SK-N-SH (cell line): Measurements from ENCODE around the gene MAP3K2. TPM values are rescaled to one million over a fixed set of nuclear protein-coding genes. Genes with fewer than 3 reads are reported as not detected.

Source experiments
- CTCF ChIA-PET: fragments of 300-600, 350-600 bp; formaldehyde crosslinking; extraction: SDS; loops from one replicate; lab custom pipeline; 2021; lab: Yijun Ruan, JAX
- POLR2A ChIA-PET: fragments of 350-600 bp; sonication (Branson Sonifier 250); formaldehyde crosslinking; extraction: SDS; loops from one replicate; lab custom pipeline; 2020; ENCODE audit warnings: antibody characterized with exemption, inconsistent platforms; lab: Yijun Ruan, JAX
- DNase-seq: peaks from one replicate; pipeline ENCODE4 v3.0.0; 2012
- H2AFZ ChIP-seq: fragments of 200-600 bp; sonication (generic); 2 replicates; pipeline ENCODE4 v1.8.1; 2016; ENCODE audit warnings: antibody characterized with exemption, mild to moderate bottlenecking, low read depth
- H3F3A ChIP-seq: fragments of 200-600 bp; sonication (generic); replicated peaks from 2 replicates; pipeline ENCODE3; 2016; ENCODE audit warnings: antibody characterized with exemption, mild to moderate bottlenecking; ENCODE audit not compliant: insufficient read depth
- H3K27ac ChIP-seq, 2 experiments: fragments of 200-500 bp in 1 of 2; fragments of 200-600 bp in 1 of 2; sonication (Bioruptor generic) in 1 of 2; sonication (generic), shearing (Covaris generic) in 1 of 2; 2 replicates each; pipeline versions ENCODE4 v1.5.1 to v1.6.1; 2014 to 2016; ENCODE audit warnings: low read depth in 2 of 2, inconsistent platforms in 1 of 2, low read length in 1 of 2, mild to moderate bottlenecking in 1 of 2, mixed read lengths in 1 of 2
- H3K27me3 ChIP-seq: fragments of 200-600 bp; sonication (generic), shearing (Covaris generic); 2 replicates; pipeline ENCODE4 v1.6.1; 2016; ENCODE audit warnings: mixed run types; ENCODE audit not compliant: insufficient read depth
- H3K36me3 ChIP-seq, 2 experiments: fragments of 200-500 bp in 1 of 2; fragments of 200-600 bp in 1 of 2; sonication (Bioruptor generic) in 1 of 2; sonication (generic) in 1 of 2; replicated peaks in 1 of 2; 2 replicates each; pipeline versions ENCODE3 to v1.5.1; 2014 to 2016; ENCODE audit warnings: low read length in 1 of 2, mild to moderate bottlenecking in 1 of 2; ENCODE audit not compliant: insufficient read depth in 2 of 2, control insufficient read depth in 1 of 2
- H3K4me1 ChIP-seq, 2 experiments: fragments of 200-500 bp in 1 of 2; fragments of 200-600 bp in 1 of 2; sonication (Bioruptor generic) in 1 of 2; sonication (generic), shearing (Covaris generic) in 1 of 2; 2 replicates each; pipeline versions ENCODE4 v1.5.1 to v1.6.1; 2014 to 2016; ENCODE audit warnings: low read depth in 1 of 2, low read length in 1 of 2, mixed run types in 1 of 2; ENCODE audit not compliant: insufficient read depth in 2 of 2, control insufficient read depth in 1 of 2
- H3K4me2 ChIP-seq: fragments of 200-600 bp; sonication (generic), shearing (Covaris generic); 2 replicates; pipeline ENCODE4 v1.6.1; 2017; ENCODE audit warnings: mixed run types
- H3K4me3 ChIP-seq, 2 experiments: fragments of 200-500 bp in 1 of 2; fragments of 200-600 bp in 1 of 2; sonication (Bioruptor generic) in 1 of 2; sonication (generic), shearing (Covaris generic) in 1 of 2; 2 replicates each; pipeline versions ENCODE4 v1.5.1 to v1.8.1; 2014 to 2016; ENCODE audit warnings: low read depth in 2 of 2, inconsistent platforms in 1 of 2, low read length in 1 of 2, mild to moderate bottlenecking in 1 of 2, mixed read lengths in 1 of 2, moderate library complexity in 1 of 2
- H3K79me2 ChIP-seq: fragments of 200-600 bp; sonication (generic); 2 replicates; pipeline ENCODE4 v1.8.1; 2017; ENCODE audit warnings: mild to moderate bottlenecking; ENCODE audit not compliant: insufficient read depth
- H3K9ac ChIP-seq: fragments of 200-600 bp; sonication (generic); 2 replicates; pipeline ENCODE4 v1.6.1; 2017; ENCODE audit warnings: mixed run types
- H3K9me2 ChIP-seq: fragments of 200-600 bp; sonication (generic); 2 replicates; pipeline ENCODE4 v1.6.1; 2017; ENCODE audit warnings: mixed run types
- H3K9me3 ChIP-seq: fragments of 200-600 bp; sonication (generic); 2 replicates; pipeline ENCODE4 v1.6.1; 2017; ENCODE audit warnings: mixed run types, mild to moderate bottlenecking, moderate library complexity
- H4K20me1 ChIP-seq: fragments of 200-600 bp; sonication (generic); 2 replicates; pipeline ENCODE4 v1.6.1; 2017; ENCODE audit warnings: mild to moderate bottlenecking, mixed run types; ENCODE audit not compliant: insufficient read depth
- CHD2 ChIP-seq: fragments of 150-350 bp; IDR thresholded peaks from 2 replicates; pipeline ENCODE4 v1.6.1; 2018; ENCODE audit warnings: low read length; ENCODE audit not compliant: partially characterized antibody
- ELF1 ChIP-seq: IDR thresholded peaks from 2 replicates; pipeline ENCODE4 v1.4.0; 2012
- EP300 ChIP-seq, 2 experiments: IDR thresholded peaks; 2 replicates each; pipeline versions ENCODE4 v1.4.0 to v1.6.1; 2012; ENCODE audit warnings: borderline replicate concordance in 1 of 2, low read depth in 1 of 2, low read length in 1 of 2
- EZH2phosphoT487 ChIP-seq: fragments of 200-600 bp; sonication (generic); IDR thresholded peaks from 2 replicates; pipeline ENCODE4 v1.6.1; 2017; ENCODE audit warnings: low read depth, mixed run types, mild to moderate bottlenecking, antibody characterized with exemption, moderate library complexity, borderline replicate concordance
- FOSL2 ChIP-seq: IDR thresholded peaks from 2 replicates; pipeline ENCODE4 v1.4.0; 2012; ENCODE audit warnings: low read depth, mild to moderate bottlenecking, moderate library complexity, borderline replicate concordance
- FOXM1 ChIP-seq: IDR thresholded peaks from 2 replicates; pipeline ENCODE4 v1.4.0; 2012; ENCODE audit warnings: low read depth, mild to moderate bottlenecking
- JUND ChIP-seq: IDR thresholded peaks from 2 replicates; pipeline ENCODE4 v1.4.0; 2012
- MXI1 ChIP-seq: IDR thresholded peaks from 2 replicates; pipeline ENCODE4 v1.6.1; 2012; ENCODE audit warnings: mild to moderate bottlenecking, low read depth, low read length, improper control_type of control experiment
- NFIC ChIP-seq: IDR thresholded peaks from 2 replicates; pipeline ENCODE4 v1.4.0; 2012; ENCODE audit warnings: borderline replicate concordance
- RAD21 ChIP-seq: IDR thresholded peaks from 2 replicates; pipeline ENCODE4 v1.6.1; 2012; ENCODE audit warnings: mild to moderate bottlenecking, low read length
- RCOR1 ChIP-seq: fragments of 150-350 bp; IDR thresholded peaks from 2 replicates; pipeline ENCODE4 v1.6.1; 2017; ENCODE audit warnings: antibody characterized with exemption, low read length
- RFX5 ChIP-seq: IDR thresholded peaks from 2 replicates; pipeline ENCODE4 v1.6.1; 2012; ENCODE audit warnings: mild to moderate bottlenecking, improper control_type of control experiment, low read length
- RXRA ChIP-seq: IDR thresholded peaks from 2 replicates; pipeline ENCODE4 v1.4.0; 2012; ENCODE audit warnings: low read depth, mild to moderate bottlenecking, borderline replicate concordance
- SMC3 ChIP-seq: IDR thresholded peaks from 2 replicates; pipeline ENCODE4 v1.6.1; 2012; ENCODE audit warnings: low read depth, low read length, improper control_type of control experiment
- TAF1 ChIP-seq: IDR thresholded peaks from 2 replicates; pipeline ENCODE4 v1.6.1; 2012; ENCODE audit warnings: low read depth, mild to moderate bottlenecking, low read length, moderate library complexity, borderline replicate concordance
- TCF12 ChIP-seq: IDR thresholded peaks from 2 replicates; pipeline ENCODE4 v1.4.0; 2012
- WGBS: methylation state at CpG from one replicate; pipeline ENCODE4 v1.1.6; 2017; ENCODE audit warnings: low lambda C conversion rate; 5-methylcytosine and 5-hydroxymethylcytosine counted together
- polyA plus RNA-seq, 3 experiments: library from polyadenylated mRNA; depleted of rRNA; stranded (reverse); fragments of >200 nt; gene quantifications; 2 replicates each; pipeline ENCODE4 v1.2.3, GENCODE V29; 2012
- TF ChIP-seq, protein P1 (sequence below): fragments of 150-350 bp; IDR thresholded peaks from 2 replicates; pipeline ENCODE4 v1.6.1; 2016; ENCODE audit warnings: mild to moderate bottlenecking, low read depth, low read length
- TF ChIP-seq, protein P2 (sequence below): IDR thresholded peaks from 2 replicates; pipeline ENCODE4 v1.4.0; 2012; ENCODE audit warnings: low read depth
- TF ChIP-seq, protein P3 (sequence below): fragments of 200-600 bp; sonication (generic); IDR thresholded peaks from 2 replicates; pipeline ENCODE4 v1.6.1; 2017; ENCODE audit warnings: antibody characterized with exemption, mild to moderate bottlenecking, moderate library complexity
- TF ChIP-seq, protein P4 (sequence below): IDR thresholded peaks from 2 replicates; pipeline ENCODE4 v1.6.1; 2012; ENCODE audit warnings: mild to moderate bottlenecking, low read depth, low read length, moderate library complexity
- TF ChIP-seq, protein P5 (sequence below): IDR thresholded peaks from 2 replicates; pipeline ENCODE4; 2012

The MAP3K2 gene
- polyA plus RNA-seq, 1 of the 3 experiments (the other 2 are of a cell fraction), result 2.7 TPM

DNA sequence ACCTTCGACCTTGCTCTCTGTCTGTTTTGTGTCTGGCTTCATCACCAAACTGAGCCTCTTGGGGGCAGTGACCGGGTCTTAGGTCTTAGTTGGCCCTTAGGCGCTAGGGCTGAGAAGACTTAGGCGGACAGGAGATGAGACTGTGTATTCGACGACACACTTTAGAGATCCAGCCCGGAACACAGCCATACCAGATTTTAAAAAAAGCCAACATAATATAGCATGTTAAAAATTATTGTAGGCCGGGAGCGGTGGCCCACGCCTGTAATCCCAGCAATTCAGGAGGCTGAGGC is 21.0 kb upstream of the MAP3K2 start (continued):
- TF ChIP-seq, protein P1, sequence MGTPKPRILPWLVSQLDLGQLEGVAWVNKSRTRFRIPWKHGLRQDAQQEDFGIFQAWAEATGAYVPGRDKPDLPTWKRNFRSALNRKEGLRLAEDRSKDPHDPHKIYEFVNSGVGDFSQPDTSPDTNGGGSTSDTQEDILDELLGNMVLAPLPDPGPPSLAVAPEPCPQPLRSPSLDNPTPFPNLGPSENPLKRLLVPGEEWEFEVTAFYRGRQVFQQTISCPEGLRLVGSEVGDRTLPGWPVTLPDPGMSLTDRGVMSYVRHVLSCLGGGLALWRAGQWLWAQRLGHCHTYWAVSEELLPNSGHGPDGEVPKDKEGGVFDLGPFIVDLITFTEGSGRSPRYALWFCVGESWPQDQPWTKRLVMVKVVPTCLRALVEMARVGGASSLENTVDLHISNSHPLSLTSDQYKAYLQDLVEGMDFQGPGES, result no peak
- TF ChIP-seq JUND, result no peak

DNA sequence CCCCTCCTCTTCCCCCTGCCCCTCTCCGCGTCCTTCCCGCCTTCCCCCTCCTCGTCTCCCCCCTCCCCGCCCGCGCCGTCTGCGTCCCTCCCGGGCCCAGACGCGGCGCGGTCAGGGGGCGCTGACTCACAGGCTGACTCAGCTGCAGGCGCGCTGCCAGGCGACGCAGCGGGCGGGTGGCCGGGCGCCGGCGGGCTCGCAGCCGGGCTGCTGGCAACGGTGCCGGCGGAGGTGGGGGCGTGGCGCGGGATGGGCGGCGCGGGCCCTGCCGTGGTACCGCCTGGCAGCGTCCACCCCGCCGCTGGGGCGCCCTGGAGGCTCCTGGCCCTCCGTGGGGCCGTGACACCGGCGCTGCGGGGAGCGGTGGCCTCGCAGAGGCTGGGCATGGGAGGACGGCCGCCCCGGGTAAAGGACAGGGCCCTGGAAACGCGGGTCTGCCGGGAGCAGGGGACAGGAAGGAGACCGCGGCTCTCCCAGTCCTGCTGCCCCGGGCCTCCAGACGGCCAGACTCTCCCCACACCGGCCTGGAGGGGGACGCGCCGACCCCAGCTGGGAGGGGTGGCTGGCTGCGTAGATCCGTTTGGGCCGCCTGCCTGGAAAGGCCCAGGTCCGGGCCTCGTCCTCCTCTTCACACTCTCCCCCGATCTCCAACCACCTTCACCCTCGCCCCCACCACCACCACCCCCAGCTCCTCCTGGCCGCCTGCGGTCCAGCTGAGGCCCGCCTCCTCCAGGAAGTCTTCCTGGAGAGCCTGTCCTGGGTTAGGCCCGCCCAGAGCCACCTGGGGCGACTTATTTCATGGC is 20.4 kb upstream of the MAP3K2 start:
- Histone ChIP-seq H3K27ac (peak overlapping the region; percentile 87 to 92), H3K27me3 (no peaks in the 10 kb centered on the region), H3K4me2 (peak overlapping the region; percentile 73; the same call in 1 of the 2 replicates), H3F3A (peaks cover 38% of the 10 kb centered on the region), H4K20me1 (no peaks in the 10 kb centered on the region), H3K4me1 (peaks cover 16 to 37% of the 10 kb centered on the region in 2 experiments), H3K9ac (peak overlapping the region; percentile 66; the same call in 1 of the 2 replicates), H3K4me3 (peak overlapping the region; percentile 53 to 56), H3K9me2 (no peaks in the 10 kb centered on the region), H3K79me2 (no peaks in the 10 kb centered on the region), H3K9me3 (no peaks in the 10 kb centered on the region), H2AFZ (peak overlapping the region; percentile 73), H3K36me3 (no peaks in the 10 kb centered on the region)
- DNase-seq, result peak; percentile 98
- ChIA-PET CTCF (interaction anchor here (0.6 to 1.5 kb wide), 5 partner anchors 11 to 211 kb away, joined by 3 to 6 read pairs (median 4); no protein-coding TSS in a partner anchor), POLR2A (interaction anchor here (0.7 kb wide), 1 partner anchor 294 kb away, joined by 3 read pairs; no protein-coding TSS in a partner anchor)
- 8% methylated on average over 27 of the region's 75 CpGs for WGBS
- TF ChIP-seq RCOR1 (no peak), NFIC (peak; percentile 92), RFX5 (no peak), FOXM1 (0 out of 2 replicates have a peak, but pooled peaks have one; percentile 49), TCF12 (peak; percentile 58; the same call in 1 of the 2 replicates), EP300 (IDR thresholded peaks at IDR 0.05; ENCODE audit: borderline replicate concordance in 1 of 2, low read depth in 1 of 2, low read length in 1 of 2) (peak; percentile 7 to 75; a peak in 1 of 4 replicates), FOSL2 (peak; percentile 93), JUND (peak; percentile 90), MXI1 (no peak), EZH2phosphoT487 (no peak), RXRA (peak; percentile 75; the same call in 1 of the 2 replicates), TAF1 (peak; percentile 6; the same call in 1 of the 2 replicates), CHD2 (no peak), ELF1 (no peak), RAD21 (no peak), SMC3 (peak; percentile 18)
- TF ChIP-seq, protein P2, sequence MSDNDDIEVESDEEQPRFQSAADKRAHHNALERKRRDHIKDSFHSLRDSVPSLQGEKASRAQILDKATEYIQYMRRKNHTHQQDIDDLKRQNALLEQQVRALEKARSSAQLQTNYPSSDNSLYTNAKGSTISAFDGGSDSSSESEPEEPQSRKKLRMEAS, result peak; percentile 19; the same call in 1 of the 2 replicates
- TF ChIP-seq, protein P1, result no peak
- TF ChIP-seq, protein P3, sequence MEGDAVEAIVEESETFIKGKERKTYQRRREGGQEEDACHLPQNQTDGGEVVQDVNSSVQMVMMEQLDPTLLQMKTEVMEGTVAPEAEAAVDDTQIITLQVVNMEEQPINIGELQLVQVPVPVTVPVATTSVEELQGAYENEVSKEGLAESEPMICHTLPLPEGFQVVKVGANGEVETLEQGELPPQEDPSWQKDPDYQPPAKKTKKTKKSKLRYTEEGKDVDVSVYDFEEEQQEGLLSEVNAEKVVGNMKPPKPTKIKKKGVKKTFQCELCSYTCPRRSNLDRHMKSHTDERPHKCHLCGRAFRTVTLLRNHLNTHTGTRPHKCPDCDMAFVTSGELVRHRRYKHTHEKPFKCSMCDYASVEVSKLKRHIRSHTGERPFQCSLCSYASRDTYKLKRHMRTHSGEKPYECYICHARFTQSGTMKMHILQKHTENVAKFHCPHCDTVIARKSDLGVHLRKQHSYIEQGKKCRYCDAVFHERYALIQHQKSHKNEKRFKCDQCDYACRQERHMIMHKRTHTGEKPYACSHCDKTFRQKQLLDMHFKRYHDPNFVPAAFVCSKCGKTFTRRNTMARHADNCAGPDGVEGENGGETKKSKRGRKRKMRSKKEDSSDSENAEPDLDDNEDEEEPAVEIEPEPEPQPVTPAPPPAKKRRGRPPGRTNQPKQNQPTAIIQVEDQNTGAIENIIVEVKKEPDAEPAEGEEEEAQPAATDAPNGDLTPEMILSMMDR, result no peak
- TF ChIP-seq, protein P4, sequence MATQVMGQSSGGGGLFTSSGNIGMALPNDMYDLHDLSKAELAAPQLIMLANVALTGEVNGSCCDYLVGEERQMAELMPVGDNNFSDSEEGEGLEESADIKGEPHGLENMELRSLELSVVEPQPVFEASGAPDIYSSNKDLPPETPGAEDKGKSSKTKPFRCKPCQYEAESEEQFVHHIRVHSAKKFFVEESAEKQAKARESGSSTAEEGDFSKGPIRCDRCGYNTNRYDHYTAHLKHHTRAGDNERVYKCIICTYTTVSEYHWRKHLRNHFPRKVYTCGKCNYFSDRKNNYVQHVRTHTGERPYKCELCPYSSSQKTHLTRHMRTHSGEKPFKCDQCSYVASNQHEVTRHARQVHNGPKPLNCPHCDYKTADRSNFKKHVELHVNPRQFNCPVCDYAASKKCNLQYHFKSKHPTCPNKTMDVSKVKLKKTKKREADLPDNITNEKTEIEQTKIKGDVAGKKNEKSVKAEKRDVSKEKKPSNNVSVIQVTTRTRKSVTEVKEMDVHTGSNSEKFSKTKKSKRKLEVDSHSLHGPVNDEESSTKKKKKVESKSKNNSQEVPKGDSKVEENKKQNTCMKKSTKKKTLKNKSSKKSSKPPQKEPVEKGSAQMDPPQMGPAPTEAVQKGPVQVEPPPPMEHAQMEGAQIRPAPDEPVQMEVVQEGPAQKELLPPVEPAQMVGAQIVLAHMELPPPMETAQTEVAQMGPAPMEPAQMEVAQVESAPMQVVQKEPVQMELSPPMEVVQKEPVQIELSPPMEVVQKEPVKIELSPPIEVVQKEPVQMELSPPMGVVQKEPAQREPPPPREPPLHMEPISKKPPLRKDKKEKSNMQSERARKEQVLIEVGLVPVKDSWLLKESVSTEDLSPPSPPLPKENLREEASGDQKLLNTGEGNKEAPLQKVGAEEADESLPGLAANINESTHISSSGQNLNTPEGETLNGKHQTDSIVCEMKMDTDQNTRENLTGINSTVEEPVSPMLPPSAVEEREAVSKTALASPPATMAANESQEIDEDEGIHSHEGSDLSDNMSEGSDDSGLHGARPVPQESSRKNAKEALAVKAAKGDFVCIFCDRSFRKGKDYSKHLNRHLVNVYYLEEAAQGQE, result peak; percentile 40; the same call in 1 of the 2 replicates
- TF ChIP-seq, protein P5, sequence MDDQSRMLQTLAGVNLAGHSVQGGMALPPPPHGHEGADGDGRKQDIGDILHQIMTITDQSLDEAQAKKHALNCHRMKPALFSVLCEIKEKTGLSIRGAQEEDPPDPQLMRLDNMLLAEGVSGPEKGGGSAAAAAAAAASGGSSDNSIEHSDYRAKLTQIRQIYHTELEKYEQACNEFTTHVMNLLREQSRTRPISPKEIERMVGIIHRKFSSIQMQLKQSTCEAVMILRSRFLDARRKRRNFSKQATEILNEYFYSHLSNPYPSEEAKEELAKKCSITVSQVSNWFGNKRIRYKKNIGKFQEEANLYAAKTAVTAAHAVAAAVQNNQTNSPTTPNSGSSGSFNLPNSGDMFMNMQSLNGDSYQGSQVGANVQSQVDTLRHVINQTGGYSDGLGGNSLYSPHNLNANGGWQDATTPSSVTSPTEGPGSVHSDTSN, result no peak
